H9 (cell line): Measurements from ENCODE around the gene SS18L1. TPM values are rescaled to one million over a fixed set of nuclear protein-coding genes. Genes with fewer than 3 reads are reported as not detected.
A peak's percentile ranks its signal among the peaks of the same experiment; 100 is the strongest.

Experiments
- DNase-seq: peaks from one replicate; pipeline ENCODE4 v3.0.0-alpha.2; 2017
- H2AFZ ChIP-seq: one replicate; pipeline ENCODE4 v1.6.1; 2013; ENCODE audit warnings: mild to moderate bottlenecking, low read length, control low read depth, moderate library complexity
- H2AK5ac ChIP-seq: 2 replicates; pipeline ENCODE4 v1.6.1; 2013; ENCODE audit warnings: low read length, control low read depth, mixed read lengths; ENCODE audit not compliant: insufficient read length
- H2BK120ac ChIP-seq: one replicate; pipeline ENCODE4 v1.6.1; 2013; ENCODE audit warnings: low read depth, mild to moderate bottlenecking, low read length, control low read depth, inconsistent platforms; ENCODE audit not compliant: poor library complexity, severe bottlenecking
- H2BK12ac ChIP-seq: 2 replicates; pipeline ENCODE4 v1.6.1; 2013; ENCODE audit warnings: low read length, control low read depth, mixed read lengths, low read depth; ENCODE audit not compliant: insufficient read length
- H2BK15ac ChIP-seq: 2 replicates; pipeline ENCODE4 v1.6.1; 2013; ENCODE audit warnings: low read depth, low read length, control low read depth
- H2BK20ac ChIP-seq: one replicate; pipeline ENCODE4 v1.6.1; 2013; ENCODE audit warnings: low read depth, mild to moderate bottlenecking, low read length, control low read depth, inconsistent platforms; ENCODE audit not compliant: poor library complexity, severe bottlenecking
- H2BK5ac ChIP-seq: 2 replicates; pipeline ENCODE4 v1.6.1; 2013; ENCODE audit warnings: low read length, control low read depth, mixed read lengths; ENCODE audit not compliant: insufficient read length
- H3K14ac ChIP-seq: 2 replicates; pipeline ENCODE4 v1.6.1; 2013; ENCODE audit warnings: low read length, control low read depth; ENCODE audit not compliant: insufficient read depth
- H3K18ac ChIP-seq: 2 replicates; pipeline ENCODE4 v1.6.1; 2013; ENCODE audit warnings: low read depth, mild to moderate bottlenecking, mixed read lengths, low read length, control low read depth; ENCODE audit not compliant: insufficient read length
- H3K23ac ChIP-seq: 2 replicates; pipeline ENCODE4 v1.6.1; 2013; ENCODE audit warnings: low read length, control low read depth, mixed read lengths, low read depth; ENCODE audit not compliant: insufficient read length
- H3K23me2 ChIP-seq: 2 replicates; pipeline ENCODE4 v1.6.1; 2013; ENCODE audit warnings: low read depth, mild to moderate bottlenecking, mixed read lengths, low read length, control low read depth; ENCODE audit not compliant: insufficient read length, poor library complexity, severe bottlenecking
- H3K27ac ChIP-seq: 2 replicates; pipeline ENCODE4 v1.5.1; 2013; ENCODE audit warnings: low read length, control low read depth, mixed read lengths, low read depth; ENCODE audit not compliant: insufficient read length
- H3K27me3 ChIP-seq: 2 replicates; pipeline ENCODE4 v1.6.1; 2013; ENCODE audit warnings: low read length, control low read depth, inconsistent platforms; ENCODE audit not compliant: insufficient read depth
- H3K4ac ChIP-seq: 2 replicates; pipeline ENCODE4 v1.6.1; 2013; ENCODE audit warnings: low read depth, mild to moderate bottlenecking, control low read depth, inconsistent platforms, low read length, moderate library complexity
- H3K4me1 ChIP-seq: 2 replicates; pipeline ENCODE4 v1.6.1; 2013; ENCODE audit warnings: low read length, control low read depth, inconsistent platforms; ENCODE audit not compliant: insufficient read depth
- H3K4me2 ChIP-seq: 2 replicates; pipeline ENCODE4 v1.6.1; 2013; ENCODE audit warnings: low read length, control low read depth, mixed read lengths; ENCODE audit not compliant: insufficient read length, insufficient read depth
- H3K56ac ChIP-seq: 2 replicates; pipeline ENCODE4 v1.6.1; 2013; ENCODE audit warnings: low read depth, mild to moderate bottlenecking, mixed read lengths, low read length, control low read depth; ENCODE audit not compliant: insufficient read length
- H3K79me1 ChIP-seq: 2 replicates; pipeline ENCODE4 v1.6.1; 2013; ENCODE audit warnings: low read depth, mild to moderate bottlenecking, moderate library complexity, low read length, control low read depth, inconsistent platforms; ENCODE audit not compliant: insufficient read depth, poor library complexity, severe bottlenecking
- H3K79me2 ChIP-seq: 2 replicates; pipeline ENCODE4 v1.6.1; 2013; ENCODE audit warnings: low read length, control low read depth, inconsistent platforms; ENCODE audit not compliant: insufficient read depth
- H3K9ac ChIP-seq: 2 replicates; pipeline ENCODE4 v1.6.1; 2013; ENCODE audit warnings: low read length, control low read depth, mixed read lengths; ENCODE audit not compliant: insufficient read length; ENCODE audit errors: extremely low read depth
- H3K9me3 ChIP-seq: one replicate; pipeline ENCODE4 v1.6.1; 2013; ENCODE audit warnings: low read depth, low read length, inconsistent platforms; ENCODE audit not compliant: control insufficient read depth
- H3T11ph ChIP-seq: one replicate; pipeline ENCODE4 v1.6.1; 2013; ENCODE audit warnings: mild to moderate bottlenecking, low read length, control low read depth, inconsistent platforms
- H4K20me1 ChIP-seq: one replicate; pipeline ENCODE4 v1.6.1; 2013; ENCODE audit not compliant: control insufficient read depth, insufficient read length, insufficient read depth
- H4K5ac ChIP-seq: 2 replicates; pipeline ENCODE4 v1.6.1; 2013; ENCODE audit warnings: low read depth, mild to moderate bottlenecking, mixed read lengths, low read length, control low read depth; ENCODE audit not compliant: insufficient read length
- H4K8ac ChIP-seq: replicated peaks from 2 replicates; pipeline ENCODE4 v1.6.1; 2013; ENCODE audit warnings: low read length, control low read depth, mixed read lengths, low read depth; ENCODE audit not compliant: insufficient read length
- H4K91ac ChIP-seq: 2 replicates; pipeline ENCODE4 v1.6.1; 2013; ENCODE audit warnings: low read depth, mild to moderate bottlenecking, moderate library complexity, mixed read lengths, low read length, control low read depth; ENCODE audit not compliant: insufficient read length
- H3K27ac Mint-ChIP-seq, 3 experiments: 2 replicates in 2 of 3; 3 replicates in 1 of 3; pipeline ENCODE4 v1.8.0; 2020 to 2021; ENCODE audit warnings: mixed read lengths in 3 of 3, mild to moderate bottlenecking in 1 of 3, moderate library complexity in 1 of 3
- H3K27me3 Mint-ChIP-seq: 2 replicates; pipeline ENCODE4 v1.8.0; 2021; ENCODE audit warnings: low read depth, mild to moderate bottlenecking, moderate library complexity, mixed read lengths
- H3K36me3 Mint-ChIP-seq, 3 experiments: 2 replicates in 2 of 3; 3 replicates in 1 of 3; pipeline ENCODE4 v1.8.0; 2020 to 2021; ENCODE audit warnings: low read depth in 3 of 3, mixed read lengths in 3 of 3; ENCODE audit not compliant: insufficient read depth in 1 of 3
- H3K4me1 Mint-ChIP-seq, 2 experiments: 2 replicates each; pipeline ENCODE4 v1.8.0; 2020; ENCODE audit warnings: mixed read lengths in 2 of 2
- H3K4me3 Mint-ChIP-seq, 2 experiments: 2 replicates in 1 of 2; 3 replicates in 1 of 2; pipeline ENCODE4 v1.8.0; 2020 to 2021; ENCODE audit warnings: mild to moderate bottlenecking in 2 of 2, mixed read lengths in 2 of 2, moderate library complexity in 1 of 2
- H3K9me3 Mint-ChIP-seq, 2 experiments: 2 replicates in 1 of 2; 3 replicates in 1 of 2; pipeline ENCODE4 v1.8.0; 2020; ENCODE audit warnings: mild to moderate bottlenecking in 2 of 2, mixed read lengths in 2 of 2, moderate library complexity in 1 of 2
- WGBS: extraction: QIAGEN DNeasy Blood & Tissue Kit; methylation state at CpG from one replicate; pipeline ENCODE4 v1.1.7; 2013; ENCODE audit warnings: missing lambda C conversion rate, low lambda C conversion rate, mixed read lengths; ENCODE audit not compliant: insufficient read length; ENCODE audit errors: extremely low coverage; 5-methylcytosine and 5-hydroxymethylcytosine counted together
- total RNA-seq: library from RNA; stranded (reverse); gene quantifications from 2 replicates; pipeline ENCODE4 v1.2.1, GENCODE V29; 2021
- TF ChIP-seq, protein P1 (sequence below): fragments of 200-600 bp; sonication (generic); conservative IDR thresholded peaks from 3 replicates; pipeline ENCODE4 v1.8.0; 2021; ENCODE audit warnings: antibody characterized with exemption, mild to moderate bottlenecking

SS18L1 gene
- total RNA-seq, 1 experiment from 2014 or later, result 22.2 TPM

DNA sequence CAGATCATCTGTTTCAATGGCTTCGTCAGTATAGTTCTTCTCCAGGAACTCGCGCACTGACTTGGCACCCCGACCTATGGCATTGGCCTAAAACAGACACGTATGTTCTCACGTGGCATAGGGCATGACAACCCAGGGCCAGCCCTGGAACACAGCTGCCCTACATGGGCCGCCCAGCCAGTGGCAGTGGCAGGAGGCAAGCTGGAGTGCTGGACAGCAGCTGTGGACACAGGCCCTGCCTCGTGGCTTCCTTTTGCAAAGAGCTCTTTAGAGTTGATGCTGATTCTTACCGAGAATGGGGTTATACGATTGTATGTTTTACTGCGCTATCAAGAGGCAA, 5.4 kb upstream of the SS18L1 start:
- peak overlapping the region in 2 of 3 experiments; percentile 70 to 82; a peak in 3 of 7 replicates for H3K27ac Mint-ChIP-seq
- no CpG with 5 or more reads among the region's 11 CpGs for WGBS
- no peak overlapping the region for H3K14ac ChIP-seq
- H3K18ac ChIP-seq, result no peak overlapping the region
- H3K4ac ChIP-seq, result no peak overlapping the region
- no peak overlapping the region for H3T11ph ChIP-seq
- H4K5ac ChIP-seq, result no peak overlapping the region
- no peak overlapping the region for H3K27ac ChIP-seq
- H3K9ac ChIP-seq, result no peak overlapping the region
- H4K20me1 ChIP-seq, result no peaks in the 10 kb centered on the region
- no peak overlapping the region for H2AFZ ChIP-seq
- no peak overlapping the region for H2BK120ac ChIP-seq
- TF ChIP-seq, protein P1, sequence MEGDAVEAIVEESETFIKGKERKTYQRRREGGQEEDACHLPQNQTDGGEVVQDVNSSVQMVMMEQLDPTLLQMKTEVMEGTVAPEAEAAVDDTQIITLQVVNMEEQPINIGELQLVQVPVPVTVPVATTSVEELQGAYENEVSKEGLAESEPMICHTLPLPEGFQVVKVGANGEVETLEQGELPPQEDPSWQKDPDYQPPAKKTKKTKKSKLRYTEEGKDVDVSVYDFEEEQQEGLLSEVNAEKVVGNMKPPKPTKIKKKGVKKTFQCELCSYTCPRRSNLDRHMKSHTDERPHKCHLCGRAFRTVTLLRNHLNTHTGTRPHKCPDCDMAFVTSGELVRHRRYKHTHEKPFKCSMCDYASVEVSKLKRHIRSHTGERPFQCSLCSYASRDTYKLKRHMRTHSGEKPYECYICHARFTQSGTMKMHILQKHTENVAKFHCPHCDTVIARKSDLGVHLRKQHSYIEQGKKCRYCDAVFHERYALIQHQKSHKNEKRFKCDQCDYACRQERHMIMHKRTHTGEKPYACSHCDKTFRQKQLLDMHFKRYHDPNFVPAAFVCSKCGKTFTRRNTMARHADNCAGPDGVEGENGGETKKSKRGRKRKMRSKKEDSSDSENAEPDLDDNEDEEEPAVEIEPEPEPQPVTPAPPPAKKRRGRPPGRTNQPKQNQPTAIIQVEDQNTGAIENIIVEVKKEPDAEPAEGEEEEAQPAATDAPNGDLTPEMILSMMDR, result no peak
- H4K91ac ChIP-seq, result no peak overlapping the region
- H3K4me1 Mint-ChIP-seq, result peaks cover 15% of the 10 kb centered on the region in 2 experiments
- no peak for DNase-seq
- H3K27me3 Mint-ChIP-seq, result no peaks in the 10 kb centered on the region; the same call in 1 of the 2 replicates
- H3K9me3 ChIP-seq, result no peaks in the 10 kb centered on the region
- no peaks in the 10 kb centered on the region for H3K27me3 ChIP-seq
- H3K23me2 ChIP-seq, result peaks cover 7% of the 10 kb centered on the region
- H3K79me1 ChIP-seq, result no peaks in the 10 kb centered on the region
- H2AK5ac ChIP-seq, result no peak overlapping the region
- H3K4me2 ChIP-seq, result no peak overlapping the region
- no peak overlapping the region for H2BK20ac ChIP-seq
- no peaks in the 10 kb centered on the region for H3K9me3 Mint-ChIP-seq
- H4K8ac ChIP-seq, result no peak overlapping the region
- no peaks in the 10 kb centered on the region for H3K4me1 ChIP-seq
- no peak overlapping the region for H3K23ac ChIP-seq
- H2BK12ac ChIP-seq, result no peak overlapping the region
- no peak overlapping the region for H2BK5ac ChIP-seq
- H3K79me2 ChIP-seq, result peaks cover 18% of the 10 kb centered on the region; the same call in 1 of the 2 replicates
- no peak overlapping the region for H3K56ac ChIP-seq
- H3K36me3 Mint-ChIP-seq, result peaks cover 42 to 91% (median 72%) of the 10 kb centered on the region in 3 experiments; a peak in 6 of 7 replicates
- 0 out of 5 replicates have a peak overlapping the region, but pooled peaks of 1 of the 2 experiments have one; percentile 14 for H3K4me3 Mint-ChIP-seq
- H2BK15ac ChIP-seq, result no peak overlapping the region
